ENCODE results near the gene EBF4. TPM values are rescaled to one million over a fixed set of nuclear protein-coding genes. Genes with fewer than 3 reads are reported as not detected.
A peak's percentile ranks its signal among the peaks of the same experiment; 100 is the strongest.

Gene EBF4
- total RNA-seq, 1 donor from 2014 or later = 15.3 TPM

- no peak overlapping the region for H3K27ac ChIP-seq
- H3K4me3 ChIP-seq = no peak overlapping the region
- H3K4me1 ChIP-seq = no peaks in the 10 kb centered on the region
- DNase-seq (no peak), ATAC-seq (no peak)
- intact Hi-C loops (cut with DNase I) = no loop called here
- no peaks in the 10 kb centered on the region for H3K36me3 ChIP-seq
- peaks cover 34% of the 10 kb centered on the region for H3K27me3 ChIP-seq (ENCODE audit: low read depth)
- TF ChIP-seq CTCF (IDR thresholded peaks at IDR 0.05) = no peak
- peaks cover 6% of the 10 kb centered on the region for H3K9me3 ChIP-seq
Observed at GRCh38 chr20:2809690-2810089, 117.1 kb downstream of the EBF4 start.

Small RNA genes lying within 50 kb of the gene (microRNA-seq; reads per million reads assigned to microRNA genes)
- 5.0 reads per million, percentile 3 among the genes with 10 or more reads in this experiment for gene MIR1292 (ENCODE audit: borderline number of aligned reads)

Other genes with a start within 250 kb of the EBF4 start
- 78.8 TPM for gene SNRPB, start 222.0 kb upstream of the EBF4 start, total RNA-seq
- gene ZNF343, start 183.9 kb upstream of the EBF4 start, total RNA-seq = 8.8 TPM
- gene TMC2, start 156.2 kb upstream of the EBF4 start, total RNA-seq = 0.92 TPM
- 84.9 TPM for gene NOP56, start 40.1 kb upstream of the EBF4 start, total RNA-seq
- gene IDH3B, start 28.6 kb upstream of the EBF4 start, total RNA-seq = 64.7 TPM
- gene CPXM1, start 107.8 kb downstream of the EBF4 start, total RNA-seq = 10.2 TPM
- not detected for gene C20orf141, start 122.2 kb downstream of the EBF4 start, total RNA-seq
- gene TMEM239, start 123.6 kb downstream of the EBF4 start, total RNA-seq = not detected
- 43.5 TPM for gene PCED1A, start 147.9 kb downstream of the EBF4 start, total RNA-seq
- gene VPS16, start 148.0 kb downstream of the EBF4 start, total RNA-seq = 35.8 TPM
- gene PTPRA, start 180.7 kb downstream of the EBF4 start, total RNA-seq = 63.3 TPM